Stimulated activated CD4-positive, alpha-beta T cell treated with anti-CD3 and anti-CD28 coated beads, Interleukin-12 subunit alpha, Interleukin-12 subunit beta, amount 100 ng/mL, for 48 hours (primary cell): ENCODE results near the gene FSTL1.
A peak's percentile ranks its signal among the peaks of the same experiment; 100 is the strongest.

Experiments
- DNase-seq, 3 donors: peaks; one replicate each; pipeline ENCODE4 v3.0.0-alpha.2; 2020; ENCODE audit warnings: low read depth in 2 of 3, low spot score in 1 of 3

The FSTL1 gene

GRCh38 chr3:120468635-120469295 is 18.0 kb upstream of the FSTL1 start:
- no peak for DNase-seq

- no peak for DNase-seq
Measured at GRCh38 chr3:120462409-120462959, 11.7 kb upstream of the FSTL1 start.

GRCh38 chr3:120461416-120461815 is 10.6 kb upstream of the FSTL1 start:
- no peak for DNase-seq

- DNase-seq = no peak
Measured at GRCh38 chr3:120460862-120461261, 10.1 kb upstream of the FSTL1 start.

GRCh38 chr3:120460181-120460790 is 9.5 kb upstream of the FSTL1 start:
- no peak for DNase-seq

GRCh38 chr3:120459196-120459595 is 8.4 kb upstream of the FSTL1 start:
- DNase-seq = no peak

GRCh38 chr3:120457827-120458226 is 7.0 kb upstream of the FSTL1 start:
- no peak for DNase-seq

- DNase-seq = no peak
Measured at GRCh38 chr3:120454076-120454689, 3.4 kb upstream of the FSTL1 start.

GRCh38 chr3:120452816-120453215 is 2.0 kb upstream of the FSTL1 start:
- no peak for DNase-seq

GRCh38 chr3:120451806-120452205 is 1.0 kb upstream of the FSTL1 start:
- no peak for DNase-seq

- no peak for DNase-seq
Measured at GRCh38 chr3:120451272-120451761, 525 bp upstream of the FSTL1 start.

- DNase-seq = peak in 2 of 3 donors; percentile 1 to 4
Measured at GRCh38 chr3:120449701-120450599, 842 bp downstream of the FSTL1 start.

- no peak for DNase-seq
Measured at GRCh38 chr3:120449251-120449650, 1.5 kb downstream of the FSTL1 start.

- no peak for DNase-seq
Measured at GRCh38 chr3:120448756-120449155, 2.0 kb downstream of the FSTL1 start.

- DNase-seq = no peak
Measured at GRCh38 chr3:120446891-120447668, 3.7 kb downstream of the FSTL1 start.

GRCh38 chr3:120445654-120446053 is 5.1 kb downstream of the FSTL1 start:
- no peak for DNase-seq

- DNase-seq = no peak
Measured at GRCh38 chr3:120443626-120444123, 7.1 kb downstream of the FSTL1 start.

GRCh38 chr3:120442975-120443517 is 7.7 kb downstream of the FSTL1 start:
- no peak for DNase-seq

- DNase-seq = no peak
Measured at GRCh38 chr3:120441776-120442175, 9.0 kb downstream of the FSTL1 start.

GRCh38 chr3:120440762-120441161 is 10.0 kb downstream of the FSTL1 start:
- DNase-seq = no peak
